ENCODE data around the gene PDF. TPM values are rescaled to one million over a fixed set of nuclear protein-coding genes. Genes with fewer than 3 reads are reported as not detected.

PDF gene
- total and polyA plus RNA-seq, 4 donors = 3.6 to 6.0 (median 4.9) TPM

DNA sequence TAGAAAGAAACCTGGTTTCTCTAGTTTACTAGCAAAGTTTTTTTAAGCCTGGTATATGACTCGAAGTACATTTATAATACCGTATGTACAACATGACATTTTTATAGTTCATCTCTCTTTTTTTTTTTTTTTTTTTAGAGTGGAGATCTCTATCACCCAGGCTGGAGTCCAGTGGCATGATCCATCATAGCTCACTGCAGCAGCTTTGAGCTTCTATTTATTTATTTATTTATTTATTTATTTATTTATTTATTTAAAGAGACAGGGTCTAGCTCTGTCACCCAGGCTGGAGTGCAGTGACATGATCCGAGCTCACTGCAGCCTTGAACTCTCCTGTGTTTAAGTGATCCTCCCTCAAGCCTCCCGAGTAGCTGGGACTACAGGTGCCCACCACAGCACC is 45.1 kb downstream of the PDF start:
- no peak for ATAC-seq (ENCODE audit: low FRiP score)
- Histone ChIP-seq H3K4me3 (ENCODE audit: low read length in 2 of 2) (no peak overlapping the region), H3K27ac (ENCODE audit: low read depth in 1 of 2, low read length in 2 of 2) (no peak overlapping the region), H3K27me3 (ENCODE audit: control insufficient read depth in 1 of 2, insufficient read depth in 2 of 2, low read length in 1 of 2) (no peaks in the 10 kb centered on the region), H3K9me3 (ENCODE audit: control insufficient read depth, low read length) (no peaks in the 10 kb centered on the region), H3K36me3 (ENCODE audit: control insufficient read depth in 1 of 2, insufficient read depth in 2 of 2, low read length in 1 of 2) (no peaks in the 10 kb centered on the region), H3K4me1 (ENCODE audit: control insufficient read depth in 1 of 2, insufficient read depth in 2 of 2, low read length in 2 of 2) (peaks cover 0 to 2% of the 10 kb centered on the region in 2 donors)
- WGBS, 2 donors = 81 to 84% methylated on average over 4 of the region's 4 CpGs
- no peak for DNase-seq
- intact Hi-C loops (cut with DNase I) = no loop called here

DNA sequence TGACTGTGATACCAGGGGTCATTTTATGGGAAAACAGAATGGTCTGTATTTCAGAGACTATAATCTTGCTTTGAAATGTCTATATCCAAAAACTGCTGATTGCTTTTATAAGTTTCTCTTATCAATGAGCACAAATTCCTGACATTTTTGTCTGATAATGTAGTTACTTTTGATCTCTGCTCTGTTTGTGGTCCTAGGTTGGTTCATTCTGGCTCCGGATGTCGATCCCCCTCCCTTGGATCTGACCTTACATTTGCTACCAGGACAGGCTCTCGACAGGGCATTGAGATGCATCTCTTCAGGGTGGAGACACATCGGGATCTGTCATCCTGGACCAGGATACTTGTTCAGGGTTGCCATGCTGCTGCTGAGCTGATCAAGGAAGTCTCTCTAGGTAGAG is 46.5 kb downstream of the PDF start:
- 35 to 40% methylated on average over 4 of the region's 4 CpGs for WGBS, 2 donors
- peaks cover 0 to 2% of the 10 kb centered on the region in 2 donors for H3K4me1 ChIP-seq (ENCODE audit: control insufficient read depth in 1 of 2, insufficient read depth in 2 of 2, low read length in 2 of 2)
- ATAC-seq (ENCODE audit: low FRiP score) (no peak), DNase-seq (no peak)
- H3K9me3 ChIP-seq (ENCODE audit: control insufficient read depth, low read length) = no peaks in the 10 kb centered on the region
- H3K27me3 ChIP-seq (ENCODE audit: control insufficient read depth in 1 of 2, insufficient read depth in 2 of 2, low read length in 1 of 2) = no peaks in the 10 kb centered on the region
- intact Hi-C loops (cut with DNase I) = no loop called here
- no peak overlapping the region for H3K4me3 ChIP-seq (ENCODE audit: low read length in 2 of 2)
- H3K27ac ChIP-seq (ENCODE audit: low read depth in 1 of 2, low read length in 2 of 2) = no peak overlapping the region
- no peaks in the 10 kb centered on the region for H3K36me3 ChIP-seq (ENCODE audit: control insufficient read depth in 1 of 2, insufficient read depth in 2 of 2, low read length in 1 of 2)

DNA sequence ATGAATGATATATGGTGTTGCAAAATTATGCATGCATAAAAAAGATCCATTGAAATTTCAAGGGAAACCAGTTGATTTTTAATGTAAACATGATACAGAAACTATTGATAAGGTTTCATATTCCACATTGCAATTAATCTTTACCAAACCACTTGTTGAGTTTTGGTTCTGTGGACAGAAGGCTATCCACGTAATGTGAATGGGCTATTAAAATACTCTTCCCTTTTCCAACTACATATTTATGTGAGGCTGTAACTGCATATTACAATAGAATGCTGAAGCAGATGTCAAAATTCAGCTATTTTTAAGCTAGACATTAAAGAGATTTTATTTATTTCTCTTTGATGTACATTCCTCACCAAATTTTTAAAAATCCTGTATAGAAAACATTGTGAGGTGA is 53.0 kb downstream of the PDF start:
- intact Hi-C loops (cut with DNase I) = loop anchor here in 1 of 2 donors (5.0 kb wide), 1 partner anchor 105 kb away; no protein-coding TSS in a partner anchor
- DNase-seq (no peak), ATAC-seq (ENCODE audit: low FRiP score) (no peak)
- no peaks in the 10 kb centered on the region for H3K4me1 ChIP-seq (ENCODE audit: control insufficient read depth in 1 of 2, insufficient read depth in 2 of 2, low read length in 2 of 2)
- H3K36me3 ChIP-seq (ENCODE audit: control insufficient read depth in 1 of 2, insufficient read depth in 2 of 2, low read length in 1 of 2) = no peaks in the 10 kb centered on the region
- 18 to 21% methylated on average over 1 of the region's 1 CpG for WGBS, 2 donors
- H3K27me3 ChIP-seq (ENCODE audit: control insufficient read depth in 1 of 2, insufficient read depth in 2 of 2, low read length in 1 of 2) = no peaks in the 10 kb centered on the region
- H3K4me3 ChIP-seq (ENCODE audit: low read length in 2 of 2) = no peak overlapping the region
- H3K27ac ChIP-seq (ENCODE audit: low read depth in 1 of 2, low read length in 2 of 2) = no peak overlapping the region
- H3K9me3 ChIP-seq (ENCODE audit: control insufficient read depth, low read length) = no peaks in the 10 kb centered on the region

Other genes with a start within 250 kb of the PDF start
- gene HAS3, start 224.9 kb downstream of the PDF start, total RNA-seq = 1 to 10 TPM in 1 of 2 donors, under 1 TPM in 1; 0.68 to 1.3 TPM
- under 1 TPM; 0.54 to 0.88 TPM for gene HAS3, start 224.9 kb downstream of the PDF start, polyA plus RNA-seq
- 10 to 100 TPM; 73.2 to 77.3 TPM for gene CHTF8, start 198.0 kb downstream of the PDF start, total RNA-seq
- gene CHTF8, start 198.0 kb downstream of the PDF start, polyA plus RNA-seq = 10 to 100 TPM; 53.3 to 53.8 TPM
- gene UTP4, start 197.9 kb downstream of the PDF start, total RNA-seq = 10 to 100 TPM; 34.9 to 37.6 TPM
- gene UTP4, start 197.9 kb downstream of the PDF start, polyA plus RNA-seq = 10 to 100 TPM; 15.7 to 18.3 TPM
- gene SNTB2, start 143.4 kb downstream of the PDF start, total RNA-seq = 10 to 100 TPM; 49.6 to 67.1 TPM
- gene SNTB2, start 143.4 kb downstream of the PDF start, polyA plus RNA-seq = 1 to 10 TPM; 6.1 to 8.0 TPM
- gene VPS4A, start 19.2 kb downstream of the PDF start, total RNA-seq = 10 to 100 TPM; 28.6 to 30.0 TPM
- gene VPS4A, start 19.2 kb downstream of the PDF start, polyA plus RNA-seq = 10 to 100 TPM; 25.4 to 44.6 TPM
- gene COG8, start 9.0 kb upstream of the PDF start, total RNA-seq = 10 to 100 TPM; 21.5 to 29.4 TPM
- 10 to 100 TPM in 1 of 2 donors, 1 to 10 TPM in 1; 5.3 to 16.5 TPM for gene COG8, start 9.0 kb upstream of the PDF start, polyA plus RNA-seq
- 10 to 100 TPM; 11.5 to 21.3 TPM for gene NIP7, start 9.2 kb upstream of the PDF start, total RNA-seq
- 10 to 100 TPM in 1 of 2 donors, 1 to 10 TPM in 1; 7.1 to 14.5 TPM for gene NIP7, start 9.2 kb upstream of the PDF start, polyA plus RNA-seq
- 1 to 10 TPM in 1 of 2 donors, under 1 TPM in 1; 0.84 to 1.1 TPM for gene TMED6, start 21.2 kb upstream of the PDF start, total RNA-seq
- not detected for gene TMED6, start 21.2 kb upstream of the PDF start, polyA plus RNA-seq
- 10 to 100 TPM; 26.3 to 40.4 TPM for gene TERF2, start 55.4 kb upstream of the PDF start, total RNA-seq
- 10 to 100 TPM in 1 of 2 donors, 1 to 10 TPM in 1; 7.1 to 13.5 TPM for gene TERF2, start 55.4 kb upstream of the PDF start, polyA plus RNA-seq
- 10 to 100 TPM; 45.8 to 55.0 TPM for gene CYB5B, start 94.0 kb upstream of the PDF start, total RNA-seq
- 10 to 100 TPM; 41.5 to 75.0 TPM for gene CYB5B, start 94.0 kb upstream of the PDF start, polyA plus RNA-seq
- 10 to 100 TPM; 67.8 to 94.6 TPM for gene NFAT5, start 235.4 kb upstream of the PDF start, total RNA-seq
- gene NFAT5, start 235.4 kb upstream of the PDF start, polyA plus RNA-seq = 1 to 10 TPM; 2.1 to 5.1 TPM